Gastrocnemius medialis (tissue), 4 donors: ENCODE measurements around the gene PPDPF. TPM values are rescaled to one million over a fixed set of nuclear protein-coding genes. Genes with fewer than 3 reads are reported as not detected.

Experiments used
- ATAC-seq, 2 donors: fragments of 150-250 bp; one replicate each; pipeline ENCODE4 v1.9.1; 2016
- DNase-seq, 2 donors: peaks; one replicate each; pipeline ENCODE4 v3.0.0-alpha.2; 2019
- H3K27ac ChIP-seq, 4 donors: fragments of 200-600 bp; sonication (generic); 1 replicate in 1 of 4; 2 replicates in 3 of 4; pipeline ENCODE4 v1.5.1; 2016 to 2018; ENCODE audit warnings: mild to moderate bottlenecking in 2 of 4, moderate library complexity in 1 of 4
- H3K27me3 ChIP-seq, 3 donors: fragments of 200-600 bp; sonication (generic) in 2 of 3; 1 replicate in 1 of 3; 2 replicates in 2 of 3; pipeline versions ENCODE4 v1.5.1 to v1.6.0; 2016 to 2019; ENCODE audit warnings: mild to moderate bottlenecking in 1 of 3, moderate library complexity in 1 of 3
- H3K36me3 ChIP-seq, 2 donors: fragments of 200-600 bp; sonication (generic) in 1 of 2; one replicate each; pipeline ENCODE4 v1.5.1; 2017 to 2018
- H3K4me1 ChIP-seq, 2 donors: fragments of 200-600 bp; sonication (generic) in 1 of 2; one replicate each; pipeline ENCODE4 v1.5.1; 2016 to 2017; ENCODE audit warnings: mild to moderate bottlenecking in 2 of 2
- H3K4me3 ChIP-seq, 4 donors: fragments of 200-600 bp; sonication (generic) in 3 of 4; 1 replicate in 1 of 4; 2 replicates in 3 of 4; pipeline ENCODE4 v1.5.1; 2016 to 2019; ENCODE audit warnings: mild to moderate bottlenecking in 2 of 4
- H3K9me3 ChIP-seq, 3 donors: fragments of 200-600 bp; sonication (generic) in 2 of 3; 1 replicate in 1 of 3; 2 replicates in 2 of 3; pipeline ENCODE4 v1.5.1; 2016 to 2019
- CTCF ChIP-seq, 5 experiments: fragments of 450-650 bp in 3 of 5; fragments of 200-600 bp in 2 of 5; sonication (generic) in 2 of 5; IDR thresholded peaks in 4 of 5; conservative IDR thresholded peaks in 1 of 5; 1 replicate in 4 of 5; 2 replicates in 1 of 5; pipeline ENCODE4 v1.5.1; 2016 to 2019; ENCODE audit warnings: antibody characterized with exemption in 5 of 5, mild to moderate bottlenecking in 3 of 5, moderate library complexity in 3 of 5
- POLR2A ChIP-seq, 2 donors: fragments of 450-650 bp; IDR thresholded peaks; one replicate each; pipeline ENCODE4 v1.6.1; 2017; ENCODE audit warnings: antibody characterized with exemption in 2 of 2, mild to moderate bottlenecking in 2 of 2, moderate library complexity in 2 of 2
- in situ Hi-C, 4 donors: fragments of 200-750 bp; cut with MboI; loops; one replicate each; pipeline versions ENCODE4 v1.15.0 to v1.8.0; 2017; ENCODE audit warnings: low sequenced_read_pairs in 4 of 4
- intact Hi-C: fragments of 100-400 bp; cut with DNase I; formaldehyde crosslinking; loops from one replicate; pipeline ENCODE4 v1.15.1; 2023; ENCODE audit warnings: low total_unique reads
- total RNA-seq, 4 donors: library from RNA; depleted of rRNA; stranded (reverse); fragments of >200 nt; gene quantifications; one replicate each; pipeline versions ENCODE4 v1.1.0 to v1.2.3, GENCODE V29; 2016

PPDPF gene
- total RNA-seq, 4 donors from 2014 or later, result 50.2 to 207 (median 76.1) TPM

DNA sequence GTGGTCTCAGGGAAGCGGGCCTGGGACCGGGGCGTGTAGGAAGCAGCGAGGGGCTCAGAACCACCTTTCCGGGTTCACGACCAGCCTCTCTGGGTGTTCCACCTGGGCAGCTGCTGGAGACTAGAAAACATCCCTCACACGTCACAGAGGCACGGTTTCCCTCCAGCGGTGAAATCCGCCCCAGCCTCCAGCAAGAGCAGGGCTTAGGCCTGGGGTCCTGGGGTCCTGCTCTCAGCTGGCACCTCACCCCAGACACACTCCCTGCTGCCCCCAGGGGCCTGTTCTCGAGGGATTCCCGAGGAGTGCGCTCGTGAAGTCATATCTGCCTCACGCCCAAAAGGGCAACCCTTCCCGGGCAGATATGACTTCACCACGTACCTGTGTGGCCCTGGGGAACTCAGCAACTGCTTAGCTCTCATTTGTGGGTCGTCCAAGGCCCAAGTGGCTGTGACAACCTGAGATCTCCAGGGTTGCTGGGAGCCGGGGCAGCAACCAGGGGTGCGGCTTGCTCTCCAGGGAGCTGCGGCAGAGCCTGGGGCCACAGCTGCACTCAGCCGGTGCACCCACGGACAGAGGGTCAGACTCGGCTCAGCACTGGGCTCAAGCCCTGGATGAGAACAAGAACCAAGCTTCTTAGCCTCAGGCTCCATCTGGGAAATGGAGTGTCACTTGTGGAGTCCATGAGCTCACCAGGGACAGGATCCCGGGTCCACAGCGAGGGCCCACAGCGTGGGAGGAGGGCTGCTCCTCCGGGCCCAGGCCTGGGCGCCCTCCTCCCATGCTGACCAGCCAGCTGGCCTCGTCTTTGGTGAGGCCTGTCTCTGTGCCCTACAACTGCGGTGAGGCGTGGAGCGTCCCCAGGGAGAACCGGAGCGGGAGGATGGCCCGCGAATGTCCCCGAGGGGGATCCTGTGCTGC, 34.1 kb downstream of the PPDPF start:
- Histone ChIP-seq H3K27me3 (peaks cover 18 to 23% (median 20%) of the 10 kb centered on the region in 3 donors), H3K4me3 (peak overlapping the region in 3 of 4 donors; percentile 50 to 60 (median 51)), H3K9me3 (no peaks in the 10 kb centered on the region), H3K36me3 (no peaks in the 10 kb centered on the region), H3K27ac (no peak overlapping the region), H3K4me1 (no peaks in the 10 kb centered on the region)
- DNase-seq (no peak), ATAC-seq (no peak)
- intact Hi-C loops (no loop called here), in situ Hi-C loops (no loop called here)
- no peak for TF ChIP-seq POLR2A (IDR thresholded peaks at IDR 0.05)
- TF ChIP-seq CTCF (IDR thresholded peaks at IDR 0.05 in 4 of 5, conservative IDR thresholded peaks at IDR 0.05 in 1 of 5), result no peak

DNA sequence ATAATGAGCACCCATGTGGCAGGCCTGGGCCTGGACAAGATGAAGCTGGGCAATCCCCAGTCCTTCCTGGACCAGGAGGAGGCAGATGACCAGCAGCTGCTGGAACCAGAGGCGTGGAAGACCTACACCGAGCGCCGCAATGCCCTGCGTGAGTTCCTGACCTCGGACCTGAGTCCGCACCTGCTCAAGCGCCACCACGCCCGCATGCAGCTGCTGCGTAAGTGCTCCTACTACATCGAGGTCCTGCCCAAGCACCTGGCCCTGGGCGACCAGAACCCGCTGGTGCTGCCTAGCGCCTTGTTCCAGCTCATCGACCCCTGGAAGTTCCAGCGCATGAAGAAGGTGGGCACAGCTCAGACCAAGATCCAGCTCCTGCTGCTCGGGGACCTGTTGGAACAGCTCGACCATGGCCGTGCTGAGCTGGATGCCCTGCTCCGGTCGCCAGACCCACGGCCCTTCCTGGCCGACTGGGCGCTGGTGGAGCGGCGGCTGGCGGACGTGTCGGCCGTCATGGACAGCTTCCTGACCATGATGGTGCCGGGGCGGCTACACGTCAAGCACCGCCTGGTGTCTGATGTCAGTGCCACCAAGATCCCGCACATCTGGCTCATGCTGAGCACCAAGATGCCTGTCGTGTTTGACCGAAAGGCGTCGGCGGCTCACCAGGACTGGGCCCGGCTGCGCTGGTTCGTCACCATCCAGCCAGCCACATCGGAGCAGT, 35.3 kb downstream of the PPDPF start:
- ATAC-seq, result no peak
- TF ChIP-seq CTCF (IDR thresholded peaks at IDR 0.05 in 4 of 5, conservative IDR thresholded peaks at IDR 0.05 in 1 of 5), result no peak
- TF ChIP-seq POLR2A (IDR thresholded peaks at IDR 0.05), result no peak
- no peaks in the 10 kb centered on the region for H3K9me3 ChIP-seq
- peaks cover 15 to 19% (median 16%) of the 10 kb centered on the region in 3 donors for H3K27me3 ChIP-seq
- no peaks in the 10 kb centered on the region for H3K4me1 ChIP-seq
- H3K27ac ChIP-seq, result no peak overlapping the region
- peaks cover 0 to 8% of the 10 kb centered on the region in 2 donors for H3K36me3 ChIP-seq
- no peak for DNase-seq
- no peak overlapping the region for H3K4me3 ChIP-seq
- intact Hi-C loops, result no loop called here
- in situ Hi-C loops, result no loop called here

DNA sequence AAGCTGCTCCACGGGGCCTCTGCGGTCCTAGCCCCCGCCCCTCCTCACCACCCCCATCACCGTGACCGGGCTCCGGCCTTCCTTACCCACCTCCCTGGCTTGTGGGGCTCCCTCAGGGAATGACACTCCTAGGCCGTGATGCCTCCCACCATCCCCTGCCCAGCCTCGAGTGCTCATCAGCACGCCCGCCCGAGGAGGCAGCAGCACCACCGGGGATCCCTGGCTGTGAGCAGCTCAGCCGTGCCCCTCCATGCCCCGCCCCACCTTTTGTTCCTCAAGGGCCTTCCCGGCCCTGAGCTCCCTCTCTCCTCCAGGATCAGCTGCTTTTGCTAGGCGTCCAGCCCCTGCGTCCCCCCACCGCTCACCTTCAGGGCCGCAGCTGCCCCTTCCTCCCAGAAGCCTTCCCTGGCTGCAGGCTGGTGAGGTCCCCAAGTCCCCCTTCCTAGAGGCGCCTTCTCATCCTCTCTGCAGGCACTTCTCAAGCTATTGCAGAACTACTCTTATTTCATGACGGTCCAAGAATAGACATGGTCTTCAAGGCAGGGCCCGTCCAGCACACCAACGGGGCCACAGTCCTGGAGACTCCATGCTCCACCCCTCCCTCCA, 36.4 kb downstream of the PPDPF start:
- intact Hi-C loops, result no loop called here
- no peak overlapping the region for H3K27ac ChIP-seq

GRCh38 chr20:63557481-63557891, 36.9 kb downstream of the PPDPF start:
- DNase-seq (no peak), ATAC-seq (no peak)
- H3K9me3 ChIP-seq, result no peaks in the 10 kb centered on the region
- H3K27ac ChIP-seq, result no peak overlapping the region
- H3K4me1 ChIP-seq, result no peaks in the 10 kb centered on the region
- no peak for TF ChIP-seq POLR2A (IDR thresholded peaks at IDR 0.05)
- TF ChIP-seq CTCF (IDR thresholded peaks at IDR 0.05 in 4 of 5, conservative IDR thresholded peaks at IDR 0.05 in 1 of 5), result no peak
- intact Hi-C loops, result no loop called here
- H3K27me3 ChIP-seq, result peaks cover 7 to 15% (median 12%) of the 10 kb centered on the region in 3 donors
- in situ Hi-C loops, result no loop called here
- peaks cover 0 to 9% of the 10 kb centered on the region in 2 donors for H3K36me3 ChIP-seq
- no peak overlapping the region for H3K4me3 ChIP-seq

More for the DNA sequence above, 36.4 kb downstream of the PPDPF start:
- Histone ChIP-seq H3K9me3 (no peaks in the 10 kb centered on the region), H3K36me3 (peaks cover 0 to 9% of the 10 kb centered on the region in 2 donors), H3K27me3 (peaks cover 9 to 15% (median 12%) of the 10 kb centered on the region in 3 donors), H3K4me1 (no peaks in the 10 kb centered on the region), H3K4me3 (no peak overlapping the region)
- in situ Hi-C loops, result no loop called here
- no peak for DNase-seq
- no peak for ATAC-seq
- TF ChIP-seq POLR2A (IDR thresholded peaks at IDR 0.05) (no peak), CTCF (IDR thresholded peaks at IDR 0.05 in 4 of 5, conservative IDR thresholded peaks at IDR 0.05 in 1 of 5) (no peak)
